GM19372 (cell line): Measurements from ENCODE around the gene KCNN2.

Experiments used
- ATAC-seq: cut with Tn5 transposase; IDR thresholded peaks from one replicate; pipeline ENCODE4 v1.9.1; 2021; ENCODE audit warnings: mild to moderate bottlenecking, low read depth, moderate library complexity; ENCODE audit not compliant: unreplicated experiment

KCNN2 gene

DNA sequence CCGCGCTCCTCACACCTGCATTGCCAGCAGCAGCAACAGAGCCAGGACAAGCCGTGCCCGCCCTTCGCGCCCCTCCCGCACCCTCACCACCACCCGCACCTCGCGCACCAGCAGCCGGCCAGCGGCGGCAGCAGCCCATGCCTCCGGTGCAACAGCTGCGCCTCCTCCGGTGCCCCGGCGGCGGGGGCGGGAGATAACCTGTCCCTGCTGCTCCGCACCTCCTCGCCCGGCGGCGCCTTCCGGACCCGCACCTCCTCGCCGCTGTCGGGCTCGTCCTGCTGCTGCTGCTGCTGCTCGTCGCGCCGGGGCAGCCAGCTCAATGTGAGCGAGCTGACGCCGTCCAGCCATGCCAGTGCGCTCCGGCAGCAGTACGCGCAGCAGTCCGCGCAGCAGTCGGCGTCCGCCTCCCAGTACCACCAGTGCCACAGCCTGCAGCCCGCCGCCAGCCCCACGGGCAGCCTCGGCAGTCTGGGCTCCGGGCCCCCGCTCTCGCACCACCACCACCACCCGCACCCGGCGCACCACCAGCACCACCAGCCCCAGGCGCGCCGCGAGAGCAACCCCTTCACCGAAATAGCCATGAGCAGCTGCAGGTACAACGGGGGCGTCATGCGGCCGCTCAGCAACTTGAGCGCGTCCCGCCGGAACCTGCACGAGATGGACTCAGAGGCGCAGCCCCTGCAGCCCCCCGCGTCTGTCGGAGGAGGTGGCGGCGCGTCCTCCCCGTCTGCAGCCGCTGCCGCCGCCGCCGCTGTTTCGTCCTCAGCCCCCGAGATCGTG is 517 bp downstream of the KCNN2 start:
- peak; percentile 35 for ATAC-seq

DNA sequence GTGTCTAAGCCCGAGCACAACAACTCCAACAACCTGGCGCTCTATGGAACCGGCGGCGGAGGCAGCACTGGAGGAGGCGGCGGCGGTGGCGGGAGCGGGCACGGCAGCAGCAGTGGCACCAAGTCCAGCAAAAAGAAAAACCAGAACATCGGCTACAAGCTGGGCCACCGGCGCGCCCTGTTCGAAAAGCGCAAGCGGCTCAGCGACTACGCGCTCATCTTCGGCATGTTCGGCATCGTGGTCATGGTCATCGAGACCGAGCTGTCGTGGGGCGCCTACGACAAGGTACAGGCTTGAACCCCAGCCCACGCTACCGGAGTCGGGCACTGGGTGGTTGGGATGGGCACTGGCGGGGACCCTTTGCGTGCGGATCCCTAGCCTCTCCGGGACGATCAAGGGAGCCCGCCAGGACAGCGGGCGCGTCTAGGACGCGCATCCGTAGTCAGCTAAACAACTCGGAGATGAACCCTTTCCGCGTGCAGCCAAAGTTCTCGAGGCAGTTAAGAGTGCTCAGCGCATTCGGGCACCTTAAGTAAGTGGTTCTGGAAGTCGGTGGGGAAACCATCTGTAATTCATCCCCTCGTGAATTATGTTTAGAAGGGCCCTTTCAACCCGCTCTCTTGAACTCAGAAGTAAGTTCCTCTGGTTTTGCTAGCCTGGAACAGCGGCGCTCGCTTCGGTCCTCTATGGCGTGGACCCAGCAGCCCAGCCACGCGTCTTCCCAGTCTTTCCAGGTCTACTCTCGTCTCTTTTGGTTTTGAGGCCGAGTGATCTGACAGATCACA is 1.3 kb downstream of the KCNN2 start:
- ATAC-seq, result no peak

- peak; percentile 18 for ATAC-seq
These were observed 2.0 kb downstream of the KCNN2 start for GRCh38 chr5:114363837-114364236.

GRCh38 chr5:114367029-114367428 is 5.2 kb downstream of the KCNN2 start:
- ATAC-seq, result no peak

DNA sequence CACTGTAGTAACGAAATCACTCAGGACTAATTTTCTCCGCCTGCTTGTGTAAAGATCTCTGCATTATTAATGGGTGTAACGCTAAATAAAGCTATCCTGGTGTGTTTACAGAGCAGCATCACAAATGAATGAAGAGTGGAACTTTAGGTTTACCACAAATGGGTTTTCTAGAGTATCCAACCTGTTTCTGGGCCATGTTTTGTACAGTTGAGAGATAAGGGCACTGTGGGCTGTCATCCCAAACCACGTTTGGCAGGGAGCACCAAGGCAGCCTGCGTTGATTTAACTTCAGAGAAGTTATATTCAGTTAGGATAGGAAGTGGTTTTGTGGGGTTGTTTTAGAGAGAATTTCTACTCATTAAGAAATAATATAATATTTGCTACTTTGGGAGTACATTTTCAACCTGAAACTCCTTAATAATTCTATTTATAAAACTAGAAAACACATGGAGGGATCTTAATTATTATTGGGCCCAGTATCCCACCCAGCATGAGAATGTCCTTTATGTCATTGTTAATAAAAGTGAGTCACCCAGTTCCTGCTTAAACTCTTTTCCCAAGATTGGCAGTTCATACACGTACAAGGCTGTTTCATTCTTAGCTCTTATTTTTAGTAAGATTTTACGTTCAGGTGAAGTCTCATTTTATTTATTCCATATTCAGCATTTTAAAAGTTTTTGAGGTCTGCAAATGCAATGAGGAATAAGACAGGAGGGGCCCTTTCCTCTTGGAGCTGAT is 8.0 kb downstream of the KCNN2 start:
- no peak for ATAC-seq

DNA sequence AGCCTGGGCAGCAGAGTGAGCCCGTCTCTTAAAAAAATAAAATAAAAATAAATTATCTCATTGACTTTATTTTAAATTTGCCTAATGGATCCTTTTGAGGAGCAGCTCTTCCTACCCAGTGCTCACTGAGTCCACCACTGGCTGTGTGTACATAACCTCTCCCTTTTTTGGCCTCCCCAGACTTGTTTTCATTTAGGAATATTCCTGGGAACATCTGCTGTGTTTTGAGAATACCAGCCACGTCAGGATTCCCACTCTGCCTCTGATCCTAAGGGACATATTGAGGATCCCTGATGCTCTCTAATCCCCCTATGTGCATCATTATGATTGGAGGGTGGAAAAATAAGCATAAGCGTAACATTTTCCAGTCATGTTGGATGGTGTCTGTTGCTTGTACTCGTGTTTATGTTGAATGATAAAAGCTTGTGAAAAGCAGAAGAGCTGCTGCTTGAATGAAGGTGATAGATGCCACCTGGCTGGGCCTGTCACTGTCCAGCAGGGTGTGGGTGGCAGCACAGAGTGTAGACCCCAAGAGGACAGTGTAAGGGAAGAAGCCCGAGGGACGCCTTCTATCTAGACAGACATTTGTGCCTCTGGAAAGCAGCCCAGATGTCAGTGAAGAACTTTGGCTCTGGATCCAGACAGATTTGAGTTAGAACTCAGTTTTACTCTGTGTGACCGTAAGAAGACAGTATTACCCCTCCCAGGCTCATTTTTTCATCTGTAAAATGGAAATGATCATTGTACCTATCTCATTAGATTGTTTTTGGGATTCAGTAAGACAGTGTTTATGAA is 15.4 kb downstream of the KCNN2 start:
- ATAC-seq, result no peak

DNA sequence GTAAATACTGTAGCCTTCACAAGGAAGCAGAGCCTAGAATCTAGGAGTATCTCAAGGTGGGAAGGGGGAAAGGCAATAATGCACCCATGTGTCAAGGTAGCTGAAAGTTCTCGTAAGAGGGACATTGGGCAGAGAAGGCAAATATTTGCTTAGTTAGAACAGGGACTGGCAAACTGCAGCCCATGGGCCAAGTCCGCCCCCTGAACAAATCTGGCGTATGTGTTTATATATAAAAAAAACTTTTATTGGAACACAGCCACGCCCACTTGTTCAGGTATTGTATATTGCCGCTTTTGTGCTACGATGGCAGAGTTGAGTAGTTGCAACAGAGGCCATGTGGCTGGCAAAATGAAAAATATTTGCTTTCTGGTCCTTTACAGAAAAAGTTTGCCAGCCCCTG is 16.1 kb downstream of the KCNN2 start:
- no peak for ATAC-seq

- ATAC-seq, result no peak
These were observed 18.9 kb downstream of the KCNN2 start for GRCh38 chr5:114380721-114381120.

DNA sequence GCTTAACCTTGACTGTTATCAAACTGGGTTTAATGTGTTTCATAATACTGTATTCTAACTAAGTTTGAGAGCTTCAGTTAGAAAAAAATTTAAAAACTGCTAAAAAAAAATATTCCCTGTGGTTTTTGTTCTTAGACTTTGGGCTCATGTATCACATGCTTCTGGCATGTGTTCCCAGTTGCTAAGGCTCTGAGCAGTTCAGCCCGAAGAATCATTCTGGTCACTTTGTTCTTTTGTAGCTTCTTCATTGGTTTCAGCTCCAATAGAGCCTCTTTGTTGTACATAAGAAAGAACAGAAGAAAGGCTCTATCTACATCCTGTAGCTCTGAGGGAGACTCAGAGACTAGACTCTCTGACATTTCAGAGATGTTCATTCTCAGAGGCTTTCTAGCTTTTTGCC is 25.6 kb downstream of the KCNN2 start:
- no peak for ATAC-seq

GRCh38 chr5:114390431-114390830 is 28.6 kb downstream of the KCNN2 start:
- no peak for ATAC-seq

GRCh38 chr5:114391321-114391720 is 29.5 kb downstream of the KCNN2 start:
- ATAC-seq, result no peak

DNA sequence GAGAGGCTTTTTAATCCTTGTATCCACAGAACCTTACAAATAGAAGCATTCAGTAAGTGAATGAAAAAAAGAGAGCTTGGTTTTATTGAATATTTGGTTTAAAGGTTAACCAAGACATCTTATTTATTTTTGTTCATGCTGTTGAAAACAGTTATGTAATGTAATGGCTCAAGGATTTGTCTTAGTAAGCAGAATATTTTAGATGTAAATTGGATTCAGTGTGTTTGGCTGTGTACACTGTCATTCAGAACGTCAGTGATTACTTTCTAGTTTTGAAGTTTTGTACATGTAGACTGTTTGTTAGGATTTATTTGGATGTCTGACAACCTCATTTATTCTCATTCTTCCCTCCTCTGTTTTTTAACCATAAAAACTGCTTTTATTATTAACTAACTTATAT is 31.3 kb downstream of the KCNN2 start:
- ATAC-seq, result no peak

GRCh38 chr5:114402206-114402605 is 40.3 kb downstream of the KCNN2 start:
- no peak for ATAC-seq

- ATAC-seq, result no peak
These were observed 45.9 kb downstream of the KCNN2 start for GRCh38 chr5:114407783-114408182.

GRCh38 chr5:114408847-114409246 is 47.0 kb downstream of the KCNN2 start:
- no peak for ATAC-seq

DNA sequence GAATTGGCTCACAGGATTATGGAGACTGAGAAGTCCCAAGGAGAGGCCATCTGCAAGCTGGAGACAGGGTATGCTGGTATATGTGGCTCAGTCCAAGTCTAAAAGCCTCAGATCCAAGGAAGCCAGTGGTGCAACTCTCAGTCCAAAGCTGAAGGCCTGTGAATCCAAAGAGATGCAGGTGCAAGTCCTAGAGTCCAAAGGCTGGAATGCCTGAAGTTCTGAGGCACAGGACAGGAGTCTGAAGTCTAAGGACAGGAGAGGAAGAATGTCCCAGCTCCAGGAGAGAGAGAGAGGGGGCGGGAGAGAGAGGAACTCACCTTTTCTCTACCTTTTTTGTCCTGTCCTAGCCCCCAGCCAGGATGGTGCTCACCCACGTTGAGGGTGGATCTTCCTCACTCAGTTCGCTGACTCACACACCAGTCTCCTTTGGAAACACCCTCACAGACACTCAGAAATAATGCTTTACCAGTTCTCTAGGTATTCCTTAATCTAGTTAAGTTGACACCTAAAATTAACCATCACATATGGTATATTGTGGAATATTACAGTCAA is 49.6 kb downstream of the KCNN2 start:
- no peak for ATAC-seq

GRCh38 chr5:114412510-114413171 is 50.8 kb downstream of the KCNN2 start:
- ATAC-seq, result no peak

GRCh38 chr5:114415760-114416159 is 53.9 kb downstream of the KCNN2 start:
- ATAC-seq, result no peak

DNA sequence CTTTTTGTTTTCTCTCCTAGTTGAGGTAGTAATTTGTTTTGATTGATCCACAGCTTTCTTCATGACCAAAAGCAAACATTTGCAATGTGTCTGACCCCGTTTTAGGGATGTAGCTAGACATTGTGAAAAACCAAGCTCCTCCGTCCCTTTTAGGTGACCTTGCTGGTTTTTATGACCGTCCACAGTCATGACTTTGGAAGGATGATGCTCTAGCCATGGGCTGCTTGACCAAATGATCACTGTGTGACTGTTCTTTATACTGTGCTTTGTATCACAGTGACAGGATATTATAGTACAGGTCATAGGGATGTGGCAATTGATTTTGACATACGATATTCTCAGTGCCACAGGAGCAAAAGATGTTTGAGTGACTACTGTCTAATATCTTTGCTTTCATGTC is 54.4 kb downstream of the KCNN2 start:
- no peak for ATAC-seq

GRCh38 chr5:114417519-114417918 is 55.6 kb downstream of the KCNN2 start:
- ATAC-seq, result no peak
